Anterior cingulate cortex (tissue), 58 donors: Measurements from ENCODE around the gene WDFY4.

Source experiments
- DNase-seq, 58 donors: peaks; one replicate each; lab custom pipeline; 2025; lab: John Stamatoyannopoulos, UW

WDFY4 gene

GRCh38 chr10:48740015-48740707 is 55.5 kb downstream of the WDFY4 start:
- DNase-seq = no peak

- DNase-seq = no peak
Measured at GRCh38 chr10:48740988-48741387, 56.3 kb downstream of the WDFY4 start.

- no peak for DNase-seq
Measured at GRCh38 chr10:48742891-48743860, 58.5 kb downstream of the WDFY4 start.

- no peak for DNase-seq
Measured at GRCh38 chr10:48744587-48744986, 59.9 kb downstream of the WDFY4 start.

GRCh38 chr10:48745662-48746245 is 61.1 kb downstream of the WDFY4 start:
- no peak for DNase-seq

- no peak for DNase-seq
Measured at GRCh38 chr10:48748573-48748972, 63.9 kb downstream of the WDFY4 start.

- DNase-seq = no peak
Measured at GRCh38 chr10:48749254-48749787, 64.6 kb downstream of the WDFY4 start.

- DNase-seq = no peak
Measured at GRCh38 chr10:48750019-48750418, 65.3 kb downstream of the WDFY4 start.

GRCh38 chr10:48750991-48751390 is 66.3 kb downstream of the WDFY4 start:
- no peak for DNase-seq

GRCh38 chr10:48751730-48752129 is 67.1 kb downstream of the WDFY4 start:
- DNase-seq = no peak

GRCh38 chr10:48758411-48758810 is 73.7 kb downstream of the WDFY4 start:
- no peak for DNase-seq

- no peak for DNase-seq
Measured at GRCh38 chr10:48759113-48759901, 74.6 kb downstream of the WDFY4 start.

GRCh38 chr10:48760983-48761382 is 76.3 kb downstream of the WDFY4 start:
- DNase-seq = no peak

GRCh38 chr10:48762064-48763042 is 77.7 kb downstream of the WDFY4 start:
- no peak for DNase-seq

- DNase-seq = no peak
Measured at GRCh38 chr10:48763403-48763965, 78.8 kb downstream of the WDFY4 start.

- DNase-seq = no peak
Measured at GRCh38 chr10:48764486-48764885, 79.8 kb downstream of the WDFY4 start.

GRCh38 chr10:48765039-48765438 is 80.4 kb downstream of the WDFY4 start:
- no peak for DNase-seq

GRCh38 chr10:48765527-48765926 is 80.9 kb downstream of the WDFY4 start:
- DNase-seq = no peak
